Activated T-cell treated with anti-CD3 and anti-CD28 coated beads, Interleukin-2, amount 50 U/mL, for 24 hours (primary cell): Measurements from ENCODE around the gene C17orf50.
"Not testable (repeated sequence)": the region's sequence is repeated elsewhere in the genome, so short reads cannot be mapped to it uniquely, and the experiment has no call there.

Experiments
- DNase-seq: peaks from one replicate; pipeline ENCODE4 v3.0.0-alpha.2; 2020
- H3K27ac Mint-ChIP-seq: 2 replicates; pipeline ENCODE4 v1.8.0; 2020; ENCODE audit warnings: mild to moderate bottlenecking, mixed read lengths
- H3K27me3 Mint-ChIP-seq: 2 replicates; pipeline ENCODE4 v1.8.0; 2020; ENCODE audit warnings: mixed read lengths
- H3K36me3 Mint-ChIP-seq: 2 replicates; pipeline ENCODE4 v1.8.0; 2020; ENCODE audit warnings: low read depth, mixed read lengths
- H3K4me1 Mint-ChIP-seq: 2 replicates; pipeline ENCODE4 v1.8.0; 2020; ENCODE audit warnings: low read depth, mixed read lengths
- H3K4me3 Mint-ChIP-seq: 2 replicates; pipeline ENCODE4 v1.8.0; 2020; ENCODE audit warnings: mild to moderate bottlenecking, moderate library complexity, mixed read lengths
- H3K9me3 Mint-ChIP-seq: 2 replicates; pipeline ENCODE4 v1.8.0; 2020; ENCODE audit warnings: mixed read lengths

The C17orf50 gene

DNA sequence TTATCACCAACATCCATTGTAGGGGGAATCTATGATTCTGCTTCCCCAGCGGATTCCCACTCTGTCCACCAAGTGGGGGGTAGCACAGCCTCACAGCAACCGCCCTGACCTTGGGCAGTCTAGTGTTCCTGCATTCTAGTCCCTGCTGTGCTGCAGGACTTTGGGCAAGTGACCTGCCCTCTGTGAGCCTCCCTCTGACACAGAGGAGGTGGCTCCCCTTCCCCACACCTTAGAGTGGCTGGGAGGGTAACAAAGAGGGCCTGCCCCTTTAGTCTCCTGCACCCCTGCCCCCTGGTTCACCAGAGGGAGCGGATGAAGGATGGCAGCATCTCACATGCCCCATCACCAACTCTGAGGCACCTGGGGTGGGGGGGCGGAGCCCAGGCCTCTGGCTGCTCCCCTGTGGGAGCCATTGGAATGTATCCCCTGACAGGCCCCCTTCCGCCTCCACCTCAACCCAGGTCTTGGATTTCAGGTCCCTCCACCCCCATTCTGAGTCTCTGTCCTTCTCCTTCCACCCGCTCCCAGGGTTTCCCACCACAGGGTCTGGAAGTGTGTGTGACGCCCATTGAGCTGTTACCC is 17.7 kb upstream of the C17orf50 start:
- Mint-ChIP-seq H3K9me3 (no peaks in the 10 kb centered on the region), H3K36me3 (no peaks in the 10 kb centered on the region), H3K4me3 (no peak overlapping the region), H3K4me1 (peaks cover 14% of the 10 kb centered on the region), H3K27ac (no peak overlapping the region), H3K27me3 (peaks cover 42% of the 10 kb centered on the region)
- DNase-seq, result no peak

DNA sequence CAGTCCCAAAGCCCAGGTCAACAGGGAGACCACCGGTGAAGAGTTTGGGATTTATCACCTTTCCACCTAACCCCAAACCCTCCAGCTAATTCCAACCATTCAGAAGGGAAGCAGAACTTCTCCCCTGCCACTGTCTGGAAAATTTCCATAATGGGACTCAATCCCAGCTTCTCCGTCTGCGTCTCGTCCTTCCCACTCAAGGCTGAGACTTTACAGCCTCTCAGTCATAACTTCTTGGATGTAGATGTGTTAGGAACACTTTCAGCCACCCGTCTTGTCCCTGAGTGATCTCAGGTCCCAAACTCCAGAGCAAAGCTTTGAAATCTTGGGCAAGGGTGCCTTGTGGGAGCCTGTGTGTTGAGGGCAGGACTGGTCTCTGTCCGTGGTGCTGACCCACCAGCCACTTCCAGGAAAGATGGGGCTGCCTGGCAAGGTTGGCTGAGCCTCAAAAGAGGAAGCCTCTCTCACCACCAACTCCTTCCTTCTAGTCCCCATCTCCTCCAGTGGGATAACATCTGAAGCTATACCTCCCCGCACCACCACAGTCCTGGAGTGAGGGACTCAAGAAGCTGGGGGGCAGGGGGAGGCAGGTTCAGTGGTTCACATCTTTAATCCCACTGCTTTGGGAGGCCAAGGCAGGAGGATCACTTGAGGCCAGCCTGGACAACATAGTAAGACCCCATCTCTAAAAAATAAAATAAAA is 16.9 kb upstream of the C17orf50 start:
- DNase-seq, result no peak
- Mint-ChIP-seq H3K4me1 (peaks cover 22% of the 10 kb centered on the region), H3K4me3 (no peak overlapping the region), H3K27ac (no peak overlapping the region), H3K27me3 (peaks cover 50% of the 10 kb centered on the region), H3K9me3 (no peaks in the 10 kb centered on the region), H3K36me3 (no peaks in the 10 kb centered on the region)

DNA sequence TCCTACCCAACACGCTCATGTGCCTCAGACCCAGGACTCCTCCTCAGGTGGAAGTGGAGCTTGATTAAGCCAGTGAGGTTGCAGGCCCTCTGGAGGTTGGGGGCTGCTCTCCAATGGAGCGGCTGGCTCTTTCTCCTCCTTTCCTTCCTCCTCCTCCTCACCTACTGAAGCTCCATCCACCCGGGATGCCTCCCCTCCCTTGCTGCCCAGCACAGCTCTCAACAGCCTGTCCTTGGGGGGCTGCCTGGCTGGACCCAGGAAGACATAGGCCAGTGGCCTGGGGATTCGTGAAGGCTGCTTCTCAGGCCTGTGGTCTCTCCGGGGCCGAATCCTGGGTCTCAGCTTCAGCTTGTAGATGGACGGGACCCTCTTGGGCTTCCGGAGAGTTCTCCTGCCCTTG is 15.9 kb upstream of the C17orf50 start:
- Mint-ChIP-seq H3K36me3 (no peaks in the 10 kb centered on the region), H3K4me1 (peaks cover 29% of the 10 kb centered on the region), H3K27me3 (peaks cover 57% of the 10 kb centered on the region), H3K27ac (no peak overlapping the region), H3K9me3 (no peaks in the 10 kb centered on the region), H3K4me3 (no peak overlapping the region)
- no peak for DNase-seq

DNA sequence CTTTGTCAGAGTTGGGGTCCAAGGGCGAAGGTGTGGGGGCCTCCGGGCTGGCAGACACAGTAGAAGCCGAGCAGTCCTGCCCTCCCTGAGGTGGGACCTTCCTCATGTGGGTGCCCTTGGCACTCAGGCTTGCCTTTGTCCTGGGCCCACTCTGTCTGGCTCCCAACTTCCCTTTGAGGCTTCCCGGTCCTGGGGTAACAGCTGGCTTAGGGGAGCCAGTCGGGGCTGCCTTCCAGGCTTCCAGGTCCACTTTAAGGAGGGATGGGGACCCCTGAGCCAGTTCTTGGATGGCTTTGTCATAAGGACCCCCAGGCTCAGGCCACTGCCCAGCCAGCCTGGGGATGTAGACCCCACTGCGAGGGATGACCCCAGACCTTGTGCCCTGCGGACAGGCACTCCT is 15.4 kb upstream of the C17orf50 start:
- Mint-ChIP-seq H3K9me3 (no peaks in the 10 kb centered on the region), H3K4me1 (peaks cover 32% of the 10 kb centered on the region), H3K36me3 (no peaks in the 10 kb centered on the region), H3K27me3 (peaks cover 57% of the 10 kb centered on the region), H3K4me3 (no peak overlapping the region), H3K27ac (no peak overlapping the region)
- no peak for DNase-seq

DNA sequence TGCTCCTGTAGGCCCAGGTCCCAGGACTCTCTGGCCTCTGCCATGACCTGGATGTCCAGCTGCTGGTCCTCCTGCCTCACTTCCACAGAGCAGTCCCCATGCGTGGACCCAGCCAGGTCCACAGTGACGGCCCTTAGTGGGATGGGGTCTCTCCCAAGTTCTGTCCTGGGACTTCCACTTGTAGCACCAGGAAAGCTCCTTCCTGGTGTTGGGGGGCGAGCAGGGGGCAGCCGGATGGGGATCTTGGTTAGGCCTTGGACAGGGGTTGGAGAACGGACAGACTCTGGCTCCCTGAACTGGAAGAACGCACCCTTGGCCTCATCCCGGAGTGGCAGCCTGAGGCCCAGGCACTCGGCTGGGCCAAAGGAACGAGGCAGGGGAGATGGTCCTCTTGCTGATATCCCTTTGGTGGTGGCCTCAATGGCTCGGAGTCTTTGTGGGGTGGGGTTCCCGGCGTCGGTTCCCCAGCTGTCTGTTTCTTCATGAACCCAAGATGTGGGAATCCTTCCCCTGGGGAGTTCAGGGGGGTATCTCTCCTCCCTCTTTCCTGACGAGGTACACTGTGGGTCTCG is 14.9 kb upstream of the C17orf50 start:
- Mint-ChIP-seq H3K36me3 (no peaks in the 10 kb centered on the region), H3K27ac (no peak overlapping the region), H3K4me1 (peaks cover 32% of the 10 kb centered on the region), H3K4me3 (no peak overlapping the region), H3K27me3 (peaks cover 58% of the 10 kb centered on the region), H3K9me3 (no peaks in the 10 kb centered on the region)
- no peak for DNase-seq

DNA sequence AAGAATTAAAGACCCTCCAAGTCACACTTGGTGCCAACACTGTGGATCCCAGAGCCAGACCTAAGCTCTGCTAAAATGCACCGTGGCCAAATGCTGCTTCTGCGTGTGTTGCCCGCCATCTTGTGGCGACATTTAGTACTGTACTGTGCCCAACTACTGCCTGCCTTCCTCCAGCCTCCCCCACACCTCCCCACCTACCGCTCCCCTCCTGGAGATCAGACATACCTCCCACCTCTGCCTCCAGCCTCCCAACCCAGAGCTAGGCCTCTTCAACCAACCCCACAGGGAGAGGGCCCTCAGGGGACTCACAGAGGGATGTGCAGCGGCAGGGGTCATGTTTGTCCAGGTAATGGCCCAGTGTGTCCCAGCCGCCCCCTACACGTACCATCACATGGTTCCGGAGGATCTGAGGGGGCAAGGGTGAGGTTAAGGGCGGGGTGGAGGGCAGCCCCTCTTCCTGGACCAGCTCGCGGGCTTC is 13.1 kb upstream of the C17orf50 start:
- no peaks in the 10 kb centered on the region for H3K9me3 Mint-ChIP-seq
- H3K27me3 Mint-ChIP-seq, result peaks cover 59% of the 10 kb centered on the region
- no peak overlapping the region for H3K27ac Mint-ChIP-seq
- H3K36me3 Mint-ChIP-seq, result no peaks in the 10 kb centered on the region
- no peak overlapping the region for H3K4me3 Mint-ChIP-seq
- H3K4me1 Mint-ChIP-seq, result peaks cover 25% of the 10 kb centered on the region
- peak; percentile 85 for DNase-seq

DNA sequence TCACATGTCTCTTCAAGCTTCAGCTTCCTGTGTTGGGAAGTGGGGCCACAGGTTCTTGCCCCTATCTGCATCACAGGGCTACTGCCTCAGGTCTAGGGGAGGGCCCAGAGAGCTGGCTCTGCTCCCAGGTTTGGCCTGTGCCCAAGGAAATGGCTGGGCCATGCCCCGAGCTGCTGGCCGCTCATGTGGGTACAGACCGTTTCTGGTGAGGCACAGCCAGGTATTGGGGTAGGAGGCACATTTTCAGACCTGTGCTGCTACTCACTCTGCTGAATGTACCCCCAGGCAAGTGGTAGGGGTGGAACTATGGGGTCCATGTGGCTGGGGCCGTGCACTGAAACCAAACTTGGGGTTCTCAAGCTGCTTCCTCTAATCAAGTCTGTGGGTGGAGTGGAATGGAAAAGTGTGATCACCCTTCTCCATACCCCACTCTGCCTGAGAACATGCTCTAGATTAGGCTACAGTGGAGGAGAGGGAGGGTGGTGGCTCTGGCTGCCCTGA is 12.3 kb upstream of the C17orf50 start:
- H3K36me3 Mint-ChIP-seq, result no peaks in the 10 kb centered on the region
- no peaks in the 10 kb centered on the region for H3K9me3 Mint-ChIP-seq
- no peak overlapping the region for H3K27ac Mint-ChIP-seq
- DNase-seq, result no peak
- H3K27me3 Mint-ChIP-seq, result peaks cover 61% of the 10 kb centered on the region
- H3K4me1 Mint-ChIP-seq, result peaks cover 25% of the 10 kb centered on the region
- H3K4me3 Mint-ChIP-seq, result no peak overlapping the region

DNA sequence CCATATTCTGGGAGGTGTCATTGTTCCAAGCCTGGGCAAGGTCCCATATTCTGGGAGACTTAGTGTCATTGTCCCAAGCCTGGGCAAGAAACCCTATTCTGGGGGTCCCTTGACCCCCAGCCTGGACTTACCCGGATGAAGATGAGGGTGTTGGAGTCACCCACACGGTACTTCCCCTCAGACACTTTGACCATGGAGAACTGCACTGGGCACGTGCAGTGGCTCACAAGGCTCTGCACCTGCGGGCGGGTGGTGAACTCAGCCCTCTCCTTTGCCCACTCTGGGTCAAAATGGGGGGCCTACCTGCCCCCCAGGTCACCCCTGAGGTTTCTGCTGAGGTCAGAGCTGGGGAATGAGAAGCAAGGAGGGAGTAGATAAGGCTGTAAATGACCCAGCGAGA is 11.7 kb upstream of the C17orf50 start:
- Mint-ChIP-seq H3K4me1 (peaks cover 25% of the 10 kb centered on the region), H3K27me3 (peaks cover 58% of the 10 kb centered on the region), H3K9me3 (no peaks in the 10 kb centered on the region), H3K4me3 (no peak overlapping the region), H3K27ac (no peak overlapping the region), H3K36me3 (no peaks in the 10 kb centered on the region)
- DNase-seq, result no peak

DNA sequence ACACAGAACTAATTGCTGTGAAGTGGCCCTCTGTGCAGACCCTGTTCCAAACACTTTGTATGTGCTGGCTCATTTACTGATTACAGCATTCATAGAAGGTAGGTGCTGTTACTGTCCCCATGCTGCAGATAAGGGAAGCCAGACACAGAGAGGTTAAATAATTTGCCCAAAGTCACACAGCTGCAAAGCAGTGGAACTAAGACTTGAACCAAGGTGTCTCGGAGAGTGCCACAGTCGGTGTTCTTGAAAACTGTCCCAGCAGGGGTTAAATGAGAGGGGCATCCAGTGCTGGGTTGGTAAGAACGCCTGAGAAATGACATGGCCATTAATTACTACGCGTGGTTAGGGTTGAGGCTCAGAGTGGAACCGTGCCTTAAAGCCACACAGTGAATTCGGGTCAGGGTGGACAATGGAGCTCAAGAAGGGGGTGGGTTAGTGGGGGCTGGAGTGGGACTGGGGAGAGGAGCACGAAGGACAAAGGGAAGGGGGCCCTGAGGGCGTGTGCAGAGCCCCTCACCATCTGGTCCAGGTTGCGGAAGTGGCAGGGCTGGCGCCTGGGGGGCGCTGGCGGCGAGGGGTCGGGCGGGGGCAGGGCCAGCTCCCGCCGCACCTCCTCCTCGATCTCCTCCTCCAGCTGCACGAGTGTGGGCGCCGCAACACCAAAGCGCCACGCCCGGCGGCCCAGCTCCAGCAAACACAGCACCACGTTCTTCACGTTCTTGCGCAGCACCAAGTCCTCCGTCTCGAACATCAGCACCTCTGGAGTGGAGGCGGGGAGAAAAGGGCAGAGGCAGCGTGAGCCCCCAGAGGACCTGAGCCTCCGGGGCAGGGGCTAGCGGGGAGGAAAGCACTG is 10.9 kb upstream of the C17orf50 start:
- Mint-ChIP-seq H3K4me3 (peak overlapping the region; percentile 23), H3K4me1 (peaks cover 25% of the 10 kb centered on the region), H3K9me3 (no peaks in the 10 kb centered on the region), H3K27me3 (peaks cover 53% of the 10 kb centered on the region), H3K36me3 (no peaks in the 10 kb centered on the region), H3K27ac (no peak overlapping the region)
- no peak for DNase-seq

DNA sequence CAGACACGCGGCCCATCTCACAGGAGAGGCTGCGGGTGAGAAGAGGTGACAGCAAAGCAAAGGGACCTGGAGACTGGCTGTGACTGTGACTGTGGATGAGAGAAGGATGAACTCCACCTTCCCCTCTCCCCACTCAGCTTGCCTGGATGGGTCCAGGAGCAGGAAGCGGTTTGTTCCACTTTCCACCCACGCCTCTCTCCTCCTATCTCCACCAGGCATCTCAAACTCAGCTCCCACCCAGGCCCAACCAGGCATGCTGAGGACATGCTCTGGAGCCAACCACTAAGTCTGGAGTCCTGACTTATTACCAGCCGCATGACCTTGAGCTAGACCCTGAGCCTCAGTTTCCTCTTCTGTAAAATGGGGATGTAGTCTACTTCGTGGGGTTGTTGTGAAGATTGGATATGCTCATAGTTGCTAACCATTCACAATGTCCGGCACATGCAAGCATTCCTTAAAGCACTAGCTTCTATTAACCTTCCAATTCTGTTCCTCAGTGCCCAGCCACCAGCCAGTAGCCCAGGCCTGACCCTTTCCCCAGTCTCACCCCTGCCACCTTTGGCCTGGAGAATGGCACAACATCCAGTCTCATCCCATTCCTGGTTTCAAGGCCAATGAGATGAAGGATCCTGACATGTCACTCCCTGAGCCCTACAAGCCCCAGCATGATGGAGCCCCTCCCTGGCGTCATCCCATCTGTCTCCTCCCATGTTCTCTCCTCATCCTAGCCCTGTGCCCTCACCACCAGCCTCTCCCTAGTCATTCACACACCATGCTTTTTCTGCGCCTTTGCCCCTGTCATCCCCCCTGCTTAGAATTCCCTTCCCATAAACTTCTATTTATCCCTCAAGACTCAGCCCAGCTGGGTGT is 9.9 kb upstream of the C17orf50 start:
- no peaks in the 10 kb centered on the region for H3K9me3 Mint-ChIP-seq
- no peak overlapping the region for H3K27ac Mint-ChIP-seq
- H3K4me3 Mint-ChIP-seq, result no peak overlapping the region
- H3K27me3 Mint-ChIP-seq, result peaks cover 53% of the 10 kb centered on the region
- no peak for DNase-seq
- peaks cover 25% of the 10 kb centered on the region for H3K4me1 Mint-ChIP-seq
- no peaks in the 10 kb centered on the region for H3K36me3 Mint-ChIP-seq

DNA sequence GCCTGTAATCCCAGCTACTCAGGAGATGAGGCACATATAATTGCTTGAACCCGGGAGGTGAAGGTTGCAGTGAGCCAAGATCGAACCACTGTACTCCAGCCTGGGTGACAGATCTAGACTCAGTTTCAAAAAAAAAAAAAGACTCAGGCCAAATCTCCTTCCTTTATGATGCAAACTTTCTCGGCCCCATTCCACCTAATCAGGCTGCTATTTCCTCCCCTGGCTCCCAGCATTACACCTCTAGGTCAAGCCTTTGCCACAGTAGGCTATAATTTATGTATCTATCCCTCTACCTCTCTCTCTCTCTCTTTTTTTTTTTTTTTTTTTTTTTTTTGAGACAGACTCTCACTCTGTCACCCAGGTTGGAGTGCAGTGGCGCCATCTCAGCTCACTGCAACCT is 9.1 kb upstream of the C17orf50 start:
- H3K4me1 Mint-ChIP-seq, result peaks cover 25% of the 10 kb centered on the region

DNA sequence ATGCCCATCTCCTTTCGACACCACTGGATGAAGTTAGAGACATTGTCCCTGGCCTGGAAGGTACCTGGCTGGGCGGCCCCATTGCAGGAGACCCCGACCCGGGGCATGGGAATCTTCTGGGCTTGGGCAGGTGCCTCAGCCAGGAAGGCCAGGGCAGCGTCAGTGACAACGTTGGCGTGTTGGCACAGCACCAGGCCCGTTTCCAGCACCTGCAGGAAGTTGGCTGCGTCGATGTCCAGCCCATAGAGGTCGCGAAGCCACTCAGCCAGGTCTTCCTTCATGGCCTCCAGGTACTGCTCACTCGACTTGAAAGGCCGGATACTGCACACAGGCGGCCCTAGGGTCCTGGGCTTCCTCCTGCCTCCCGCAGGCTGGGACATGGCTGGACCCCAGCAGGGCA is 8.2 kb upstream of the C17orf50 start:
- Mint-ChIP-seq H3K4me1 (peaks cover 25% of the 10 kb centered on the region), H3K27ac (no peak overlapping the region), H3K36me3 (no peaks in the 10 kb centered on the region), H3K9me3 (no peaks in the 10 kb centered on the region), H3K27me3 (peaks cover 53% of the 10 kb centered on the region), H3K4me3 (no peak overlapping the region)
- DNase-seq, result no peak

More for the DNA sequence above, 9.1 kb upstream of the C17orf50 start:
- H3K36me3 Mint-ChIP-seq, H3K4me3 Mint-ChIP-seq, H3K27ac Mint-ChIP-seq, H3K9me3 Mint-ChIP-seq, DNase-seq: not testable (repeated sequence)
- peaks cover 53% of the 10 kb centered on the region for H3K27me3 Mint-ChIP-seq

DNA sequence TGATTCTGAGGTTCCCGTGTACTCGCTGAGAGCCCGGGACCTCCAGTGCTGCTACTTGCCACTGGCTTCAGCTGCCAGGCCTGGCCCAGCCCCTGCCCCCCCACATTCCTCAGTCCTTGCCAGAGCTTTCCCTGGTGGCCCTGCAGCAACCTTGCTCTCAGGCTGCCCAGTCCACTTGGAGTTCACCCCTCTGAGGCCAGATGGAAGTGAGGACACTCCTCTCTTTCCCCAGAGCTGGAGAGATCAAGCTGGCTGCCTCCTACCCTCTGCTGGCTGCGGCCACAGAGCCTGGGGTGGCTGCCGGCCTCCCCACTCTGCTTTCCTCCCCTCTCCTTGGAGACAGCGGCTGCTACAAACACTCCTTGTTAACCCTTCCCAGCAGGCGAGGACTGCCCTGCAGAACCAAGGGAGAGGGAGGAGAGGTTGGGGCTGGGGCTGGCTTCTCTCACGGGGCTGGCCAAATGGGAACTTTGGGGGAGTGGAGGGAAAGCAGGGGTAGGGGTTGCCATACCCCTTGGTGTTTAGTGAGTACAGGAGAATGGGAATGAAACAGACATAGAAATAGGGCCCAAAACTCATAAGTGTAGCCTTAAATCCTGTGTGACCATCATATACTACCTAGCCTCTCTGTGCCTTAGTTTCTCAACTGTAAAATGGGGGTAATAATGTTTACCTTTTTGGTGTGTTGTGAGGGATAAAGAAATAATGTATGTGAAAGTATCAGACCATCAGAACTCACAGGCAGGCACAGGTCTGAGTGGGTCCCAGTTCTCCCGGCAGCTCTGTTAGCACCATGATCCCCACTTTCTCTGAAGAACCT is 7.5 kb upstream of the C17orf50 start, which contains the start of gene GAS2L2:
GAS2L2 (minus strand) TSS at position 295 of the 820 bp plus-strand sequence. CDS start 389 bp downstream, outside the sequence.
- Mint-ChIP-seq H3K4me3 (no peak within 1 kb of the TSS), H3K27me3 (peaks cover 51% of the 10 kb centered on the region), H3K4me1 (peaks cover 20% of the 10 kb centered on the region), H3K9me3 (no peaks in the 10 kb centered on the region), H3K36me3 (no peaks in the 10 kb centered on the region), H3K27ac (no peak within 1 kb of the TSS)
- DNase-seq, result no peak
